Esophagus squamous epithelium (tissue), 5 donors: ENCODE data around the gene ZNF585A. TPM values are rescaled to one million over a fixed set of nuclear protein-coding genes. Genes with fewer than 3 reads are reported as not detected.
"Not testable (repeated sequence)": the region's sequence is repeated elsewhere in the genome, so short reads cannot be mapped to it uniquely, and the experiment has no call there.

Experiments used
- DNase-seq: peaks from one replicate; lab custom pipeline; 2025; lab: John Stamatoyannopoulos, UW
- H3K27ac ChIP-seq, 4 donors: fragments of 200-600 bp; sonication (generic); one replicate each; pipeline ENCODE4 v1.5.1; 2016 to 2019; ENCODE audit warnings: mild to moderate bottlenecking in 1 of 4
- H3K27me3 ChIP-seq, 4 donors: fragments of 200-600 bp; sonication (generic); 1 replicate in 3 of 4; 2 replicates in 1 of 4; pipeline versions ENCODE4 v1.5.1 to v1.6.0; 2017 to 2021; ENCODE audit warnings: antibody characterized with exemption in 1 of 4
- H3K36me3 ChIP-seq, 3 donors: fragments of 200-600 bp; sonication (generic); one replicate each; pipeline ENCODE4 v1.5.1; 2016 to 2019
- H3K4me1 ChIP-seq, 3 donors: fragments of 200-600 bp; sonication (generic); one replicate each; pipeline ENCODE4 v1.5.1; 2017 to 2019
- H3K4me3 ChIP-seq, 4 donors: fragments of 200-600 bp; sonication (generic); 1 replicate in 3 of 4; 2 replicates in 1 of 4; pipeline ENCODE4 v1.5.1; 2016 to 2019; ENCODE audit warnings: mild to moderate bottlenecking in 2 of 4, moderate library complexity in 1 of 4
- H3K9me3 ChIP-seq, 3 donors: fragments of 200-600 bp; sonication (generic); one replicate each; pipeline ENCODE4 v1.5.1; 2016 to 2019
- CTCF ChIP-seq, 6 experiments: fragments of 450-650 bp in 4 of 6; fragments of 200-600 bp in 2 of 6; sonication (generic) in 2 of 6; IDR thresholded peaks; one replicate each; pipeline ENCODE4 v1.5.1; 2016 to 2019; ENCODE audit warnings: antibody characterized with exemption in 6 of 6, mild to moderate bottlenecking in 4 of 6, moderate library complexity in 4 of 6
- POLR2A ChIP-seq, 4 donors: fragments of 450-650 bp; IDR thresholded peaks; one replicate each; pipeline ENCODE4 v1.6.1; 2017; ENCODE audit warnings: antibody characterized with exemption in 4 of 4, mild to moderate bottlenecking in 4 of 4, moderate library complexity in 3 of 4
- WGBS, 2 donors: methylation state at CpG; one replicate each; pipeline ENCODE4 v1.1.5; 2018; 5-methylcytosine and 5-hydroxymethylcytosine counted together
- intact Hi-C: fragments of 100-400 bp; cut with DNase I; formaldehyde crosslinking; loops from one replicate; pipeline ENCODE4 v1.15.0; 2022
- total RNA-seq, 4 donors: library from RNA; depleted of rRNA; stranded (reverse); fragments of >200 nt; gene quantifications; one replicate each; pipeline ENCODE4 v1.1.0, GENCODE V29; 2016
- donor health status: DM: yes; HTN: yes; CAD: no.

ZNF585A gene
- total RNA-seq, 4 donors from 2014 or later: 3.4 to 9.5 (median 6.8) TPM

- peak; percentile 65 for DNase-seq
- peaks cover 6 to 39% (median 7%) of the 10 kb centered on the region in 3 donors for H3K4me1 ChIP-seq
- peak in 1 of 6 experiments; percentile 3 for TF ChIP-seq CTCF (IDR thresholded peaks at IDR 0.05)
- peak in 2 of 4 donors; percentile 42 to 54 for TF ChIP-seq POLR2A (IDR thresholded peaks at IDR 0.05)
- H3K36me3 ChIP-seq: peaks cover 0 to 35% (median 4%) of the 10 kb centered on the region in 3 donors
- intact Hi-C loops: no loop called here
- peak within 1 kb of the TSS; percentile 66 to 85 (median 80) for H3K4me3 ChIP-seq
- peak within 1 kb of the TSS; percentile 89 to 97 (median 91) for H3K27ac ChIP-seq
- peaks cover 0 to 12% (median 0%) of the 10 kb centered on the region in 3 donors for H3K9me3 ChIP-seq
- 0 to 1% methylated on average over 10 to 24 of the region's 44 CpGs for whole genome bisulfite sequencing, 2 donors
- H3K27me3 ChIP-seq: no peaks in the 10 kb centered on the region
These were observed 45.5 kb upstream of the ZNF585A start, which contains the start of gene ZNF383 for GRCh38 chr19:37217775-37218591. ZNF383 (plus strand) TSS chr19:37218214; CDS start chr19:37230454, 12,240 bp downstream.

- Histone ChIP-seq H3K4me3 (peak overlapping the region; percentile 66 to 85 (median 80)), H3K27me3 (no peaks in the 10 kb centered on the region), H3K36me3 (peaks cover 0 to 30% (median 2%) of the 10 kb centered on the region in 3 donors), H3K27ac (peak overlapping the region; percentile 89 to 97 (median 91)), H3K4me1 (peaks cover 6 to 39% (median 7%) of the 10 kb centered on the region in 3 donors), H3K9me3 (peaks cover 0 to 6% (median 0%) of the 10 kb centered on the region in 3 donors)
- no peak for TF ChIP-seq POLR2A (IDR thresholded peaks at IDR 0.05)
- TF ChIP-seq CTCF (IDR thresholded peaks at IDR 0.05): no peak
- 0 to 1% methylated on average over 7 of the region's 7 CpGs for WGBS, 2 donors
- intact Hi-C loops: no loop called here
- no peak for DNase-seq
These were observed 44.9 kb upstream of the ZNF585A start for GRCh38 chr19:37217480-37217774.

- H3K9me3 ChIP-seq: peaks cover 0 to 87% (median 48%) of the 10 kb centered on the region in 3 donors
- H3K36me3 ChIP-seq: peaks cover 11 to 100% (median 16%) of the 10 kb centered on the region in 3 donors
- H3K4me3 ChIP-seq: no peak overlapping the region
- no peaks in the 10 kb centered on the region for H3K4me1 ChIP-seq
- H3K27me3 ChIP-seq: no peaks in the 10 kb centered on the region
- WGBS, 2 donors: 70 to 83% methylated on average over 2 of the region's 2 CpGs
- no peak for DNase-seq
- no peak overlapping the region for H3K27ac ChIP-seq
- intact Hi-C loops: no loop called here
- TF ChIP-seq CTCF (IDR thresholded peaks at IDR 0.05) (no peak), POLR2A (IDR thresholded peaks at IDR 0.05) (no peak)
These were observed 25.3 kb upstream of the ZNF585A start for GRCh38 chr19:37197768-37198167.

GRCh38 chr19:37197115-37197514 is 24.6 kb upstream of the ZNF585A start:
- Histone ChIP-seq H3K9me3 (peaks cover 0 to 89% (median 51%) of the 10 kb centered on the region in 3 donors), H3K36me3 (peaks cover 11 to 100% (median 16%) of the 10 kb centered on the region in 3 donors)
- DNase-seq, H3K4me3 ChIP-seq, intact Hi-C loops, H3K27me3 ChIP-seq, H3K4me1 ChIP-seq, H3K27ac ChIP-seq: not testable (repeated sequence)
- WGBS, 2 donors: 98% methylated on average over 5 of the region's 5 CpGs

GRCh38 chr19:37195248-37195647 is 22.8 kb upstream of the ZNF585A start:
- H3K4me3 ChIP-seq, H3K27ac ChIP-seq, H3K4me1 ChIP-seq, H3K27me3 ChIP-seq, intact Hi-C loops, DNase-seq: not testable (repeated sequence)
- peaks cover 0 to 100% (median 68%) of the 10 kb centered on the region in 3 donors for H3K9me3 ChIP-seq
- H3K36me3 ChIP-seq: peaks cover 11 to 100% (median 16%) of the 10 kb centered on the region in 3 donors
- WGBS, 2 donors: 94 to 100% methylated on average over 1 of the region's 4 CpGs

- WGBS, 2 donors: 97 to 99% methylated on average over 4 of the region's 4 CpGs
- H3K36me3 ChIP-seq: peaks cover 18 to 62% (median 25%) of the 10 kb centered on the region in 3 donors
- DNase-seq, H3K27ac ChIP-seq, intact Hi-C loops, H3K27me3 ChIP-seq, H3K4me1 ChIP-seq: not testable (repeated sequence)
- peaks cover 4 to 98% (median 72%) of the 10 kb centered on the region in 3 donors for H3K9me3 ChIP-seq
- H3K4me3 ChIP-seq: peak overlapping the region in 1 of 4 donors; percentile 0
These were observed 13.6 kb upstream of the ZNF585A start for GRCh38 chr19:37186071-37186470.
